Upper lobe of left lung (tissue), 6 donors: ENCODE data around the gene PKDCC. TPM values are rescaled to one million over a fixed set of nuclear protein-coding genes. Genes with fewer than 3 reads are reported as not detected.

Source experiments
- ATAC-seq, 2 donors: fragments of 200-7000 bp; cut with Tn5 transposase; one replicate each; pipeline ENCODE4 v1.9.1; 2022; ENCODE audit warnings: mild to moderate bottlenecking in 2 of 2, moderate library complexity in 2 of 2; ENCODE audit not compliant: low FRiP score in 2 of 2
- DNase-seq, 2 donors: peaks; one replicate each; pipeline ENCODE4 v3.0.0-alpha.2; 2019 to 2020
- H3K27ac ChIP-seq, 4 donors: fragments of 200-600 bp; sonication (generic); one replicate each; pipeline ENCODE4 v1.5.1; 2016 to 2019
- H3K27me3 ChIP-seq, 4 donors: fragments of 200-600 bp; sonication (generic); one replicate each; pipeline ENCODE4 v1.5.1; 2017 to 2019
- H3K36me3 ChIP-seq, 4 donors: fragments of 200-600 bp; sonication (generic); one replicate each; pipeline ENCODE4 v1.5.1; 2016 to 2019
- H3K4me1 ChIP-seq, 4 donors: fragments of 200-600 bp; sonication (generic); one replicate each; pipeline ENCODE4 v1.5.1; 2018 to 2019
- H3K4me3 ChIP-seq, 4 donors: fragments of 200-600 bp; sonication (generic); one replicate each; pipeline ENCODE4 v1.5.1; 2017 to 2019; ENCODE audit warnings: mild to moderate bottlenecking in 2 of 4, moderate library complexity in 1 of 4
- H3K9me3 ChIP-seq, 4 donors: fragments of 200-600 bp; sonication (generic); one replicate each; pipeline ENCODE4 v1.5.1; 2018 to 2019
- EP300 ChIP-seq, 4 donors: sonication (generic); formaldehyde crosslinking; IDR thresholded peaks; one replicate each; pipeline ENCODE4 v1.5.1; 2017; ENCODE audit warnings: antibody characterized with exemption in 4 of 4, control low read depth in 2 of 4
- POLR2A ChIP-seq, 4 donors: fragments of 450-650 bp; IDR thresholded peaks; one replicate each; pipeline ENCODE4 v1.5.1; 2016 to 2017; ENCODE audit warnings: antibody characterized with exemption in 4 of 4, mild to moderate bottlenecking in 2 of 4
- POLR2AphosphoS5 ChIP-seq, 2 donors: sonication (generic); formaldehyde crosslinking; IDR thresholded peaks; one replicate each; pipeline ENCODE4 v1.5.1; 2017; ENCODE audit warnings: antibody characterized with exemption in 2 of 2
- WGBS, 2 donors: methylation state at CpG; one replicate each; pipeline ENCODE4 v1.1.5; 2017 to 2018; 5-methylcytosine and 5-hydroxymethylcytosine counted together
- total RNA-seq, 6 donors: library from RNA; depleted of rRNA in 4 of 6; stranded (reverse); fragments of >200 nt in 4 of 6; gene quantifications; one replicate each; pipeline versions ENCODE4 v1.1.0 to v1.2.1, GENCODE V29; 2016 to 2021
- TF ChIP-seq, protein P1 (sequence below), 6 experiments: fragments of 450-650 bp in 4 of 6; fragments of 200-600 bp in 2 of 6; sonication (generic) in 2 of 6; IDR thresholded peaks; one replicate each; pipeline ENCODE4 v1.5.1; 2016 to 2019; ENCODE audit warnings: antibody characterized with exemption in 6 of 6
- donor health status: DM: no; HTN: no; CAD: no; lungs with moderate emphysema.
- donor health status: DM: no; HTN: yes; CAD: no; lungs with severe emphysema.

PKDCC gene
- total RNA-seq, 6 donors from 2014 or later = 65.0 to 156 (median 95.9) TPM

DNA sequence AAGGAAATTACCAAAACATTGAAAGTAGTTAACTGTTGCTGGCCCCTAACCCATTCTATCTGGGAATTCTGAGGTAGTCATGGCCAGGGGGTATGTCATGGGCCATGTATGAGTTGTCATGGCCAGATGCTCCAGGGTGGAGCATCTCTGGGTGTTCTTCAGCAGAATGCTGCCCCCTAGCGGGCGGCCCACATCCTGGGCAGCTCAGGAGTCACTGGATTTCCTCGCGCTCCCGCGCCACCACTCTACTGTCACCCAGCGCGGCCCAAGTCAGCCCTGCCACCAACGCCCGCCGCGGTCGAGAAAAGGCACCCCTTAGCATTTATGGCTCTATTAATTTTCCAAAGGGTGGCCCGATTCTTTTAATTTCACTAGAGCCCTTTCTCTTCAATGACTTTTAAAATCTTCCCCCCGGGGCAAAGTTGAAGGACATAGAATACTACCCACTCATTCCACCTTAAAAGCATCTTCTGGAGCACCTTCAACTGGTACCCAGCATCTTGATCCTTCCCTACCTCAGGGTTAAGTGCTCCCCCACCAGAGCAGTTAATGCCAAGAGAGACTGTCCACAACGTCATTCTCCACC is 41.6 kb downstream of the PKDCC start:
- Histone ChIP-seq H3K27ac (no peak overlapping the region), H3K36me3 (no peaks in the 10 kb centered on the region), H3K27me3 (no peaks in the 10 kb centered on the region), H3K4me1 (peaks cover 0 to 20% (median 16%) of the 10 kb centered on the region in 4 donors), H3K4me3 (no peak overlapping the region), H3K9me3 (no peaks in the 10 kb centered on the region)
- DNase-seq (peak; percentile 82 to 86), ATAC-seq (peak; percentile 64 to 77)
- WGBS, 2 donors = 61 to 84% methylated on average over 16 of the region's 16 CpGs
- TF ChIP-seq, protein P1, sequence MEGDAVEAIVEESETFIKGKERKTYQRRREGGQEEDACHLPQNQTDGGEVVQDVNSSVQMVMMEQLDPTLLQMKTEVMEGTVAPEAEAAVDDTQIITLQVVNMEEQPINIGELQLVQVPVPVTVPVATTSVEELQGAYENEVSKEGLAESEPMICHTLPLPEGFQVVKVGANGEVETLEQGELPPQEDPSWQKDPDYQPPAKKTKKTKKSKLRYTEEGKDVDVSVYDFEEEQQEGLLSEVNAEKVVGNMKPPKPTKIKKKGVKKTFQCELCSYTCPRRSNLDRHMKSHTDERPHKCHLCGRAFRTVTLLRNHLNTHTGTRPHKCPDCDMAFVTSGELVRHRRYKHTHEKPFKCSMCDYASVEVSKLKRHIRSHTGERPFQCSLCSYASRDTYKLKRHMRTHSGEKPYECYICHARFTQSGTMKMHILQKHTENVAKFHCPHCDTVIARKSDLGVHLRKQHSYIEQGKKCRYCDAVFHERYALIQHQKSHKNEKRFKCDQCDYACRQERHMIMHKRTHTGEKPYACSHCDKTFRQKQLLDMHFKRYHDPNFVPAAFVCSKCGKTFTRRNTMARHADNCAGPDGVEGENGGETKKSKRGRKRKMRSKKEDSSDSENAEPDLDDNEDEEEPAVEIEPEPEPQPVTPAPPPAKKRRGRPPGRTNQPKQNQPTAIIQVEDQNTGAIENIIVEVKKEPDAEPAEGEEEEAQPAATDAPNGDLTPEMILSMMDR (IDR thresholded peaks at IDR 0.05) = peak; percentile 30 to 71 (median 58)
- no peak for TF ChIP-seq POLR2AphosphoS5 (IDR thresholded peaks at IDR 0.05)

DNA sequence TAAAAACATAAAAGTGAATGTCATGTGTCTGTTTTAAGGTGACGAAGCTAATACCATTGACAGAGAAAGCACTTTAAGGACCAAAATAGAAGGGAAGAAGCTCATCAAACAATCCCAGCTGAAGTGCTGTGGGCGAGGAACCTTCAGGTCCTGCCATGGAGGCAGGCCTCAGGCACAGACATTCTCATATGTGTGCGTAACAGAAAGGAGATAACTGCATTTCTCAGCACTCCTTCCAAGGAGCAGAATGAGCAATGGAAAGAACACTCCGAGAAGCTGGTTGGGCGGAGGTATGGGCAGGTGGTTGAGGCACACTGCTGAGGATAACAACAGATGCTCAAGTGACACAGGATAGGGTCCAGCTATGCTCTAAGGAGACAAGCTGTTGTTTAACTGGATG is 42.4 kb downstream of the PKDCC start:
- Histone ChIP-seq H3K36me3 (no peaks in the 10 kb centered on the region), H3K27ac (no peak overlapping the region), H3K4me3 (no peak overlapping the region), H3K27me3 (no peaks in the 10 kb centered on the region), H3K9me3 (no peaks in the 10 kb centered on the region), H3K4me1 (peaks cover 0 to 13% (median 12%) of the 10 kb centered on the region in 4 donors)
- WGBS, 2 donors = 97 to 98% methylated on average over 5 of the region's 5 CpGs
- DNase-seq = no peak
- TF ChIP-seq EP300 (IDR thresholded peaks at IDR 0.05) (no peak), POLR2A (IDR thresholded peaks at IDR 0.05) (no peak), POLR2AphosphoS5 (IDR thresholded peaks at IDR 0.05) (no peak)
- TF ChIP-seq, protein P1 (IDR thresholded peaks at IDR 0.05) = no peak
- ATAC-seq = no peak

GRCh38 chr2:42091671-42092070 is 43.9 kb downstream of the PKDCC start:
- WGBS, 2 donors = 83 to 87% methylated on average over 3 of the region's 3 CpGs
- Histone ChIP-seq H3K9me3 (no peaks in the 10 kb centered on the region), H3K4me3 (no peak overlapping the region), H3K27ac (peak overlapping the region in 2 of 4 donors; percentile 14 to 24), H3K27me3 (no peaks in the 10 kb centered on the region), H3K36me3 (no peaks in the 10 kb centered on the region), H3K4me1 (peaks cover 0 to 18% (median 5%) of the 10 kb centered on the region in 4 donors)
- ATAC-seq (no peak), DNase-seq (no peak)
- no peak for TF ChIP-seq POLR2AphosphoS5 (IDR thresholded peaks at IDR 0.05)
- TF ChIP-seq, protein P1 (IDR thresholded peaks at IDR 0.05) = no peak
- no peak for TF ChIP-seq EP300 (IDR thresholded peaks at IDR 0.05)
- TF ChIP-seq POLR2A (IDR thresholded peaks at IDR 0.05) = no peak

DNA sequence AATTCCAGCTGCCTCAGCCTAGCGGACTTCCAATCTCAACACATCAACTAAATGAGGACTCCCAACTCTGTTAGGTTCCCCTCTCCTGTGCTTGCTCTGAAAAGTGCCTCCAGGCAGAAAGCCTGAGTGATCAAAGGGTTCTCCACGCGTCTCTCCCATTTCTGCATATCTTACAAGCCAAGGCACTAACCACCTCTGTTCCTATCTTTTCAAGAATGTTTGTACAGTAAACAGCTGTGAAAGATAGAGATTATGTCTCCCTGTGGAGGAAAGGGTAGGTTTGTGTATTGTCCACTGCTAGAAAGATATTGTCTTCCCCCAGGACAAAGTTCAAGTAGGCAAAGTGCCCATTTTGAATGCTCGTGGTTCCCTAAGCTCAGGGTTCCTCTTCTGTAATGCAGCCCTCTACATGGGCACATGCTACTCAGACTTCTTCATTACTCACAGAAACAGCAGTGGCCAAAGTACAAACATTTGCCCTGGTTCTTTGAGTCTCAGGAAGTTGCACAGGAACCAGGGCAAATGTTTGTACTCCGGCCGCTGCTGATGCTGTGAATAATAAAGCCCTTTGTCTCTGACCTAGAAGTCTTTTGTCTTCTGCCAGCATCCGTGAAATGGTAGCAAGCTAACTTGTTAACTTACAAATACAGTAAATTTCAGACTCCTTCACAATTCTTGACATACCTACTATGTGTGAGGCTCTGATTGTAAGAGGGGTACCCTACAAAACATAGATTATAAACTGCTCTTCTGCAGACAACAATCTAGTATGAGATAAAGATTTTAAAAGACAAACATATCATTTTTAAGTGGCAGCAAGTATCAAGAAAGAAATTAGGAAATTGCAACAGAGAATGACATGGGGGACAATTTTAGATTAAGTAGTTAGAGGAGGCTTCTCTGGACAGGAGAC is 44.5 kb downstream of the PKDCC start:
- DNase-seq = peak in 1 of 2 donors; percentile 45
- WGBS, 2 donors = 43 to 46% methylated on average over 7 of the region's 7 CpGs
- no peaks in the 10 kb centered on the region for H3K36me3 ChIP-seq

More for the DNA sequence above, 44.5 kb downstream of the PKDCC start:
- no peak overlapping the region for H3K4me3 ChIP-seq
- H3K27me3 ChIP-seq = no peaks in the 10 kb centered on the region
- ATAC-seq = peak; percentile 6 to 65
- H3K9me3 ChIP-seq = no peaks in the 10 kb centered on the region
- peaks cover 5 to 23% (median 7%) of the 10 kb centered on the region in 4 donors for H3K4me1 ChIP-seq
- TF ChIP-seq, protein P1 (IDR thresholded peaks at IDR 0.05) = no peak
- peak overlapping the region in 2 of 4 donors; percentile 14 to 24 for H3K27ac ChIP-seq
